Muscle of arm (tissue), 12 donors: Measurements from ENCODE around the gene GLIS1. TPM values are rescaled to one million over a fixed set of nuclear protein-coding genes. Genes with fewer than 3 reads are reported as not detected.

Experiments used
- DNase-seq: peaks from one replicate; pipeline ENCODE4 v3.0.0-alpha.2; 2013
- polyA plus RNA-seq, 12 donors: library from polyadenylated mRNA; unstranded; fragments of 120-200 nt; gene quantifications; one replicate each; pipeline ENCODE4 v1.2.1, GENCODE V29; 2013; ENCODE audit not compliant: insufficient read length in 12 of 12

The GLIS1 gene
- polyA plus RNA-seq, 12 donors: 0.11 to 5.8 (median 1.3) TPM; not detected in 8

- DNase-seq: no peak
These were observed 273.7 kb downstream of the GLIS1 start for GRCh38 chr1:53465023-53465957.

GRCh38 chr1:53463961-53464899, 274.7 kb downstream of the GLIS1 start:
- no peak for DNase-seq

GRCh38 chr1:53462769-53463501, 276.0 kb downstream of the GLIS1 start:
- no peak for DNase-seq

GRCh38 chr1:53462193-53462592, 276.8 kb downstream of the GLIS1 start:
- no peak for DNase-seq

GRCh38 chr1:53461323-53462044, 277.5 kb downstream of the GLIS1 start:
- no peak for DNase-seq

GRCh38 chr1:53460666-53461322, 278.2 kb downstream of the GLIS1 start:
- no peak for DNase-seq

- DNase-seq: no peak
These were observed 278.7 kb downstream of the GLIS1 start for GRCh38 chr1:53460211-53460634.

- no peak for DNase-seq
These were observed 279.4 kb downstream of the GLIS1 start, which contains the start of gene DMRTB1 for GRCh38 chr1:53459321-53460175. TSS of gene DMRTB1 (plus strand) at chr1:53459399. CDS start at chr1:53459454, 55 bp downstream.

- DNase-seq: no peak
These were observed 280.3 kb downstream of the GLIS1 start for GRCh38 chr1:53458634-53459033.

Other genes starting within 250 kb of the GLIS1 start
- 10 to 100 TPM in 10 of 12 donors, 1 to 10 TPM in 1, not detected in 1; 9.1 to 17.2 (median 13.8) TPM for gene NDC1, start 99.1 kb upstream of the GLIS1 start, polyA plus RNA-seq
- gene YIPF1, start 150.6 kb upstream of the GLIS1 start, polyA plus RNA-seq: 10 to 100 TPM in 10 of 12 donors, not detected in 2; 13.1 to 18.9 (median 16.5) TPM
- gene DIO1, start 155.0 kb upstream of the GLIS1 start, polyA plus RNA-seq: under 1 TPM in 8 of 12 donors, not detected in 4; 0.15 to 0.61 (median 0.33) TPM
- 10 to 100 TPM in 10 of 12 donors, not detected in 2; 16.3 to 61.8 (median 30.1) TPM for gene IFT25, start 206.5 kb upstream of the GLIS1 start, polyA plus RNA-seq
- 10 to 100 TPM in 11 of 12 donors, not detected in 1; 19.6 to 33.3 (median 23.2) TPM for gene LRRC42, start 207.2 kb upstream of the GLIS1 start, polyA plus RNA-seq